Muscle layer of duodenum (tissue), 2 donors: ENCODE results near the gene MMP7.

ENCODE experiments used
- H3K27ac ChIP-seq: one replicate; pipeline ENCODE4 v1.7.0; 2013; ENCODE audit warnings: mild to moderate bottlenecking, low read length
- H3K27me3 ChIP-seq: one replicate; pipeline ENCODE4 v1.7.0; 2013; ENCODE audit warnings: low read depth, mild to moderate bottlenecking, control low read depth, low read length
- H3K36me3 ChIP-seq, 2 donors: one replicate each; pipeline ENCODE4 v1.7.0; 2013; ENCODE audit warnings: low read length in 2 of 2, control low read depth in 1 of 2, mild to moderate bottlenecking in 1 of 2; ENCODE audit not compliant: insufficient read depth in 2 of 2, control insufficient read depth in 1 of 2
- H3K4me1 ChIP-seq, 2 donors: one replicate each; pipeline ENCODE4 v1.7.0; 2013; ENCODE audit warnings: low read length in 2 of 2, mild to moderate bottlenecking in 2 of 2, control low read depth in 1 of 2, moderate library complexity in 1 of 2; ENCODE audit not compliant: insufficient read depth in 2 of 2, control insufficient read depth in 1 of 2
- H3K4me3 ChIP-seq, 2 donors: one replicate each; pipeline ENCODE4 v1.7.0; 2013; ENCODE audit warnings: low read length in 2 of 2, low read depth in 1 of 2, mild to moderate bottlenecking in 1 of 2
- H3K9me3 ChIP-seq, 2 donors: one replicate each; pipeline ENCODE4 v1.7.0; 2013; ENCODE audit warnings: low read length in 2 of 2, control low read depth in 1 of 2, mild to moderate bottlenecking in 1 of 2; ENCODE audit not compliant: control insufficient read depth in 1 of 2
- donor health status: healthy.

The MMP7 gene

DNA sequence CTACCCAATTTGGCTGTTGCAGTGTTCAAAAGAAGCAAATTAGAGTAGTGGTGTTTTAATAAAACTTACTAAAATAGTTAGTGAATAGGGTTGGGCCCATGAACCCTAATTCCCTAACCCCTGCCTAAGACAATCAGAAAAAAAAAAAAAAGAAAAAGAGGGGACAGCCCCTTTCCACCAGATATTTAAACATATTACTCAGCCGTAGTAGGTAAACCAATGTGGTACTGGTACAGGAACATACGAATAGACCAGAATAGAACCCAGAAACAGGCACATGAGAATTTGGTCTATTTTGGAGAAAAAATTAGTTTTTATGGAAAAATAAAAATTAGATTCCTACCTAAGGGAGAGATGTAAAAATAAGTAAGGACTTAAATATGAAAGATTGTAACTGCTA lies 38.6 kb downstream of the MMP7 start:
- H3K4me1 ChIP-seq, result no peaks in the 10 kb centered on the region
- no peak overlapping the region for H3K4me3 ChIP-seq
- H3K9me3 ChIP-seq, result no peaks in the 10 kb centered on the region
- no peaks in the 10 kb centered on the region for H3K27me3 ChIP-seq
- H3K36me3 ChIP-seq, result no peaks in the 10 kb centered on the region
- H3K27ac ChIP-seq, result no peak overlapping the region

DNA sequence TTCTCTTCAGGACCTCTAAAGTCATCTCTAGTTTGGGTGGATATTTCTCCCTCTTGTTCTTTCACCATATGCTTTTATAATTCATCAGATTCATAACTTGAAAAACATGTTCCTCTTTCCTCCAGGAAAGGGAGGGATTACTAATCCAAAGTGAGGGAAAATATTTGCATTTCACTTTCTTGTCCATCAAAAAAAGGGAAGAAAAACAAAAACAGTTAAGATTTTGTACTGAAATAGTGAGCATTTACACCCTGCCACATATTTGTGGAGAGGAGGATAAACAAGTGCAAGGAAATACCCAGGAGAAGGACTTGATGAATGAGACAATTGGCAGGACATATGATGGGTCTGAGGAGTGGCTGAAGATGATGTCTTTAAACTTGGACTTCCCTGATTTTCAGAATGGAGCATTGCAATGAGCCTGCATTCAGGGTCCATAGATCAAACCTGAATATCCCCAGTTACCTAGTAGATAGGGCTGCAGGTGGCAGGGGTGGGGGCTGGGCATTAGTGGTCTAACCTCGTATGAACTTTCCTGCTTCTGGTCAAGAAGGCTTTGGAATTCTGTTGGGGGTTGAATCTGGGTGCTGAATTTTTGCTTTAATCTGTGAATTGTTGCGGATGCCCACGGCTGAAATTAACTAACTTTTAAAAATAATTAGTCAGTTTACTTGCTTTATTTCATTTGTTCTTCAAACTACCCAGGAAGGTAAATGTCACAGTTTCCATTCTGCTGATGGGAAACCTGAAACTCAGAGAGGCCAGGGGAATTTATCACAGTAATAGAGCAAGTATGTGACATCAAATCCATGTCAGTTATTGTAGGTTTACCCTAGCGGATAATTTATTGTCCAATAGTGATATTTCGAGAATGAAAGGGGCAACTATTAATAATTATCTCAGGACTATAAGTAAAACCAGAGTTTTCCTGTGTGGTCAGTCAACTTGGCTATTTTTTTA lies 41.1 kb downstream of the MMP7 start:
- H3K4me1 ChIP-seq, result no peaks in the 10 kb centered on the region
- no peaks in the 10 kb centered on the region for H3K9me3 ChIP-seq
- H3K4me3 ChIP-seq, result no peak overlapping the region
- no peaks in the 10 kb centered on the region for H3K27me3 ChIP-seq
- no peaks in the 10 kb centered on the region for H3K36me3 ChIP-seq
- H3K27ac ChIP-seq, result no peak overlapping the region

DNA sequence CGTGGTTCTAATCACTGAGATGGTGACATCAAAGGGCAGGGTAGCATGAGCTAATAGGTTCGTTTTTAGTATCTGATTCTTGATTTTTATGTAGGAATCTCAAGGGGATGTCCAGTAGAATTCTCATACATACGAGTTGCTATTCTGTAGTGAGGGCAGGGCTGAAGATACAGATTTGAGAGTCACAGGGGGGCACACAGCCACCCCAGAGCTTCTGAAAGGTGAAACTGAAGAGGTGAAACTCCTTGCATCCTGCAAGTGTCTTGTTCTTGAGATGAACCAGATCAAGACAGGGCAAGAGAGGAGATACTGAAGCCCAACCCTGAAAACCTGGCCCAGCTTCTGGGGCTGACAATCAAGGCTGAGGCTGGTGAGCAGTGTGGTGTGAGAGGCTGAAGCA lies 42.3 kb downstream of the MMP7 start:
- H3K9me3 ChIP-seq, result no peaks in the 10 kb centered on the region
- no peak overlapping the region for H3K4me3 ChIP-seq
- H3K36me3 ChIP-seq, result no peaks in the 10 kb centered on the region
- no peaks in the 10 kb centered on the region for H3K27me3 ChIP-seq
- no peak overlapping the region for H3K27ac ChIP-seq
- H3K4me1 ChIP-seq, result no peaks in the 10 kb centered on the region

DNA sequence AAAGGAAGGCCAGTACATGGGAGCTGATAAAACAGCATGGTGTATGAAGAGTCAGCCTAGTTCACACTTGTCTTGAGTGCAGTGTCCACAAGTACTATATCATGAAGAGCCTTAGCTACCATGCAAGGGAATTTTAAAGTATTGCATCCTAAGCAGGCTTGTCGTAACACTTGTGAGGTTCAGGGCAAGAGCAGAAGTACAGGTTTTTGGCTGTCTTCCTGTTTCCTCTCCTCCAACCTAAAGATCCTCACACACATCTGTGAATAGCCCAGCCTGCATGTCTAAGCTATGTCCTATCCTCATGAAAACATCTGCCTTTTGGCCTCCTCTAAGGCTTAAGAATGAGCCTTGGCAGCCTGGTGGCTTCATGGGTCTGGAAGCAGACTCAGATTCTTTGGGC lies 43.3 kb downstream of the MMP7 start:
- no peaks in the 10 kb centered on the region for H3K36me3 ChIP-seq
- H3K27me3 ChIP-seq, result no peaks in the 10 kb centered on the region
- no peaks in the 10 kb centered on the region for H3K4me1 ChIP-seq
- no peaks in the 10 kb centered on the region for H3K9me3 ChIP-seq
- no peak overlapping the region for H3K4me3 ChIP-seq
- no peak overlapping the region for H3K27ac ChIP-seq

DNA sequence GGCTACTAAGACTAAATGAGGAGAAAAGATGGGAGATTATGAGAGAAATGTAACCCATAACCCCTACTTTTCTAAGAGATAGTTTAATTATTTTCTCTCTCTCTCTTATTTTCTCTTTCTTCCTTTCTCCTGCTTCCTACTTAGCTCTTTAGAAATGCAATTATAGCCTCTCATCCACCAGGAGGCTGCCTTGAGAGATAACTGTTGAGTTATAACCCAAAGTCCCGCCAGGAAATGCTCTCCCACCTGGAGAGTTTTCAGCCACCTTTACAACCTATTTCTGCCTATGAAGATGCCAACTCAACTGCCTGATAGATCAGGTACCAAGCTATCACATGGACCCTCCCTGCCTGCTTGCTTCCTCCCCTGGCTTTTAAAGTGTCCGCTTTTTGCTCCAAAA lies 44.0 kb downstream of the MMP7 start:
- no peak overlapping the region for H3K4me3 ChIP-seq

DNA sequence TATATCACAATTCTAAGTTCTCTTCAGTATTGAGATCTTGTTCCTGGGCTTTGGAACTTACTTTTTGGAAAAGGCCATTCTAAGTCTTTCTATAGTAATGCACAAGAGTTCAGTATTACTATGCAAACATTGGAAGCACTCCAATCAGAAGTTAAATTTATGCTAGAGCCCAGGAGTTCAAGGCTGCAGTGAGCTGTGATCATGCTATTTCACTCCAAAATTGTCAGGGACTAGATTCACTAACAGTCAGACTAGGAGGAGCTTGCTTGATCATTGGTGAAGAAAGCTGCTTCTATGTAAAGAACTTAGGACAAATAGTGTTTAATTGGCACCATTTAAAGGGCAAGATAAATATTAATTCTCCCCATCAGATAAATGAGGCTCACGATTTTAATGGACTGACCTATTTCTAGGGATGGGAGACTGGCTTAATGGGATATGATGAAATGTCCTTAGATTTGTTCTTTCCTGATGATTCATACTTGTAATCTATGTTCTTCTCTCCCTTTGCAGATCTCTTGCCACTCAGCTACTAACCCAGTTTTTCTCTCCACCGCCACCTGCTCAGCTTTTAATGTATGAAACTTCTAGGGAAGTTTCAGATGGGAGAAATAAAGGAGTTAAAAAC lies 45.3 kb downstream of the MMP7 start:
- Histone ChIP-seq H3K4me1 (no peaks in the 10 kb centered on the region), H3K36me3 (no peaks in the 10 kb centered on the region), H3K9me3 (no peaks in the 10 kb centered on the region), H3K4me3 (no peak overlapping the region), H3K27me3 (no peaks in the 10 kb centered on the region), H3K27ac (no peak overlapping the region)

More for the DNA sequence above, 44.0 kb downstream of the MMP7 start:
- Histone ChIP-seq H3K9me3 (no peaks in the 10 kb centered on the region), H3K27me3 (no peaks in the 10 kb centered on the region), H3K27ac (no peak overlapping the region), H3K36me3 (no peaks in the 10 kb centered on the region), H3K4me1 (no peaks in the 10 kb centered on the region)

DNA sequence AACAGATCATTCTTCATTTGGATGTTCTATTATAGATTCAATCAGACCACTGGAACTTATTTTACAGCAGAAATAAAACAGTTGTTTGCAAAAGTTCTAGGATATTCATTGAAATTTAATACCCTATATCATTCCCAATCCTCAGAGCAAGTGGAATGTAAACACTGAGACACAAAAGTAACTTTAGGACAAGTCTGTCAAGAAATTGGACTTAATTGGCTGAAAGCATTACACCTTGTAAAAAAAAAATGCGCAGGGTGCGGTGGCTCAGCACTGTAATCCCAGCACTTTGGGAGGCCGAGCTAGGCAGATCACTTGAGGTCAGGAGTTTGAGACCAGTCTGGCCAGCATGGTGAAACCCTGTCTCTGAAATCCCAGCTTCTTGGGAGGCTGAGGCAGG lies 48.1 kb downstream of the MMP7 start:
- Histone ChIP-seq H3K27ac (no peak overlapping the region), H3K27me3 (no peaks in the 10 kb centered on the region), H3K4me3 (no peak overlapping the region)

DNA sequence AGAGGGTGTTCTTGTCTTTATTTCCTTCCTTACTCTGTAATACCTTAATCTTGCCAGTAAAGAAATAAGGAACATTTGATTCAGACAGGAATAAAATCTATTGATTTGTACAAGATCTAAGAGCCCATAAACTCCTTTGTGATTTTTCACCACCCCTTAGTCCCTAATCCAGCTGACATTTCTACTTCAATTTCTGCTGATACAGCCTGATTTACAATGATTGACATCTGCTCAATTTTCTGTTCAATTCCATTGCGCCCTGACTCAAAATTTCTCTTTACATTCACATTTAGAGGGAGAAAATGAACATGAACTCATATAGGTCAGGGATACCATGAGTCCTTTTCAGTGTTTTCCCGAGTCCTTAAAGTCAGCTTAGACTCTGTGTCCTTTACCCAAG lies 50.8 kb downstream of the MMP7 start:
- Histone ChIP-seq H3K27ac (no peak overlapping the region), H3K4me3 (no peak overlapping the region), H3K36me3 (no peaks in the 10 kb centered on the region), H3K27me3 (no peaks in the 10 kb centered on the region), H3K4me1 (peaks cover 0 to 5% of the 10 kb centered on the region in 2 donors), H3K9me3 (no peaks in the 10 kb centered on the region)

More for the DNA sequence above, 48.1 kb downstream of the MMP7 start:
- no peaks in the 10 kb centered on the region for H3K9me3 ChIP-seq
- H3K4me1 ChIP-seq, result no peaks in the 10 kb centered on the region
- H3K36me3 ChIP-seq, result no peaks in the 10 kb centered on the region

DNA sequence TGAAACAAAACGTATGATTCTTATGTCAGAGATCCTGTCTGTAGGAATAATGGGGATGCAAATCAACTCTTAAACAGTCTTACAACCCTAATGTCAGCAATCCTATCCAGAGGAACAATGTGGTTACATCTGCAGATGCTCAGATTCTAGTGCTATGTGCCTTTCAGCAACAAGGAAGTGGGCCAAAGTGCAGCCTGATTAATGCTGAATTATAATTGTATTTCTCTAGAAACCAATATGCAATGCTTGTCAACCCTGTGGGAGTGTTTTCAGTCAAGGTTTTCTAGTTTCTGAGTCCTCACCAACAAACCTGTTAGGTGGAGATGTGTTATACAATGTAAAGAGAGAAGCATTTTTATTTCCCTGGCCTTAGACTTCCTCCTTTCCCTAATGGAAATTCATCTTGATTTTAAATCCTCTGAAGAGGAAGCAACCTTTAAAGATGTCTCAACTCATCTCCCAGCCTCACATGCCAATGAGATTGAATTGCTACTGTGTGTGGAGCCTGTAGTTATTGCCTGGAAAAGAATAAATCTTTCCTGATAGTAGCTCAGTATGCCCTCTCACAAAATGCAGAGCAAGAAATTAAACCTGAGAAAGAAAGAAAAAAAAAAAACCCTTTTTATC lies 51.8 kb downstream of the MMP7 start:
- Histone ChIP-seq H3K4me3 (no peak overlapping the region), H3K27ac (no peak overlapping the region), H3K4me1 (peaks cover 0 to 5% of the 10 kb centered on the region in 2 donors), H3K9me3 (no peaks in the 10 kb centered on the region), H3K36me3 (no peaks in the 10 kb centered on the region), H3K27me3 (no peaks in the 10 kb centered on the region)

DNA sequence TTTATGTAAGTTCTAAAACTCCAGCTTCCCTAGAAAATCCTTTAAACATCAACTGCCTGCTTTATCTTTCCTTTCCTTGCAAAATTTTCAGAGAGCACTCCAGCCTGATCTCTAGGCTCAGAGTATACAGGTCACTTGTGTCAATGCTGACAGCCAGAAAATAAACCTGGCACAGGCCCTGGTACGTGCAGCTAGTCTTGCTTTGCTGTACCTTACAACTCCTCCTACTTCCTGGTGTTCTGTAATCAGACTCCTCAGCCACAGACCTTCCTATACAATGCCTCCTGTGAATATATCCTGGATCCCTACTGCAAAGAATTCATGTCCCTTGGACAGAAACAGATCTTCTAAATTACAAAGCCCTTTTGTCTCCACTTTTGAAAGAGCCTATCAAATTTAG lies 53.7 kb downstream of the MMP7 start:
- no peaks in the 10 kb centered on the region for H3K27me3 ChIP-seq
- H3K4me3 ChIP-seq, result no peak overlapping the region
- peaks cover 0 to 5% of the 10 kb centered on the region in 2 donors for H3K4me1 ChIP-seq
- H3K36me3 ChIP-seq, result no peaks in the 10 kb centered on the region
- H3K27ac ChIP-seq, result no peak overlapping the region
- no peaks in the 10 kb centered on the region for H3K9me3 ChIP-seq

DNA sequence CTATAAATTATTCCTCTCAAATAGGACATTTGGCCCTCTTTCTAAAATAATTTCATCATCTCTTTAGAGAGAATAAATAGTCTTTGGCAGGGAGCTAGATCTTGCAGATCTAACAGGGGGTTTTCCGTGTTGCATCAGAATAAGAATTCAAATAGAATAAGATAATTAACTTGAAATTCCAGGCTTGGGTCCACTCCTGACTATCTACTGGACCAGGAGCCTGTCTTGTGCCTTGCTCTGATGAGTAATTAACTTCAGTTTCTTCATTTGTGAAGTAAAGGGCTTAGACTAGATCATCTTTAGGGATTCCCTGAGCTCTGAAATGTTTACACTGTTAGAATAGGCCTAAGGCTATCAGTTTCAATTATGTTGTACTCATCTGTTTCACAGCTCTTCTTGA lies 54.5 kb downstream of the MMP7 start:
- no peak overlapping the region for H3K27ac ChIP-seq

More for the DNA sequence above, 54.5 kb downstream of the MMP7 start:
- Histone ChIP-seq H3K4me1 (peaks cover 0 to 5% of the 10 kb centered on the region in 2 donors), H3K27me3 (no peaks in the 10 kb centered on the region), H3K36me3 (no peaks in the 10 kb centered on the region), H3K4me3 (no peak overlapping the region), H3K9me3 (no peaks in the 10 kb centered on the region)
